ENCODE measurements around the gene ARPIN. TPM values are rescaled to one million over a fixed set of nuclear protein-coding genes. Genes with fewer than 3 reads are reported as not detected.
A peak's percentile ranks its signal among the peaks of the same experiment; 100 is the strongest.

ARPIN gene
- total RNA-seq, 1 experiment from 2014 or later = 12.0 TPM

DNA sequence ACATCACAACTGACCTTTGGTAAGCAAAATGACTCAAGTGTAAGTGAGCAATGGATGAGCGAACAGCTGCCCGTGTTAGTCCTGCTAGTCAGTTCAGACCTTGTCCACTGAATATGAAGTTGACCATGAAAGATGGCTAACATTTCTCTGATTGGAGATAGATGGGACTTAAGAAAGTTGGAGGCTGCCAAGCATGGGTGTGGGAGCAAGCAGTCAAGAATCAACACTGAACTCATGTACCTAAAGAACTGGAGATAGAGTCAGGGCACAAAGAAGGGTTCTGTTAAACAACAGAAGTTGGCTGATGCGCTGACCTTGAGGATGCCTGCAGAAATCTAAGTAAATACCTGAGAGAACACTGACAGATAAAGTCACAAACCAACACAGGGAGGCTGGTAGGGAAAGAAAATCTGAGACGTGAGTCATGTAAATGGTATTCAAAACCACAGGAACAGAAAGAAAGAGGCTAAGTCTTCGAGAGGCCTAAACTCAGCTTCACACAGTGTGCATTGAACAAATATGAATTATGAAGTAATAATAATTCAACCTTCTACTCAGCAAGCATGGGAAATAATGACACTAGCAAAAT, 67.4 kb downstream of the ARPIN start:
- DNase-seq (ENCODE audit: low read depth) = peak; percentile 92

Other genes with a start within 250 kb of the ARPIN start
- gene PLIN1, start 233.6 kb downstream of the ARPIN start, total RNA-seq (2014; rRNA removed; shearing (Covaris generic)) = 0.20 TPM in 1 of 2 replicates, not detected in the other
- gene PEX11A, start 222.2 kb downstream of the ARPIN start, total RNA-seq (2014; rRNA removed; shearing (Covaris generic)) = 12.6 and 15.9 TPM in 2 replicates
- 0.10 and 0.48 TPM in 2 replicates for gene WDR93, start 222.1 kb downstream of the ARPIN start, total RNA-seq (2014; rRNA removed; shearing (Covaris generic))
- 1.6 and 2.5 TPM in 2 replicates for gene MESP1, start 161.7 kb downstream of the ARPIN start, total RNA-seq (2014; rRNA removed; shearing (Covaris generic))
- 1.8 and 2.6 TPM in 2 replicates for gene MESP2, start 136.6 kb downstream of the ARPIN start, total RNA-seq (2014; rRNA removed; shearing (Covaris generic))
- gene ANPEP, start 98.1 kb downstream of the ARPIN start, total RNA-seq (2014; rRNA removed; shearing (Covaris generic)) = 73.1 and 86.4 TPM in 2 replicates
- 56.0 and 61.0 TPM in 2 replicates for gene AP3S2, start 19.0 kb downstream of the ARPIN start, total RNA-seq (2014; rRNA removed; shearing (Covaris generic))
- 5.5 and 5.6 TPM in 2 replicates for gene ZNF710, start 88.4 kb upstream of the ARPIN start, total RNA-seq (2014; rRNA removed; shearing (Covaris generic))
- 90.6 and 95.5 TPM in 2 replicates for gene IDH2, start 189.5 kb upstream of the ARPIN start, total RNA-seq (2014; rRNA removed; shearing (Covaris generic))